GM19438 (cell line): ENCODE data around the gene ERG.

Experiments
- ATAC-seq: cut with Tn5 transposase; IDR thresholded peaks from one replicate; pipeline ENCODE4 v1.9.1; 2021; ENCODE audit warnings: low read depth; ENCODE audit not compliant: unreplicated experiment

The ERG gene, protein sequence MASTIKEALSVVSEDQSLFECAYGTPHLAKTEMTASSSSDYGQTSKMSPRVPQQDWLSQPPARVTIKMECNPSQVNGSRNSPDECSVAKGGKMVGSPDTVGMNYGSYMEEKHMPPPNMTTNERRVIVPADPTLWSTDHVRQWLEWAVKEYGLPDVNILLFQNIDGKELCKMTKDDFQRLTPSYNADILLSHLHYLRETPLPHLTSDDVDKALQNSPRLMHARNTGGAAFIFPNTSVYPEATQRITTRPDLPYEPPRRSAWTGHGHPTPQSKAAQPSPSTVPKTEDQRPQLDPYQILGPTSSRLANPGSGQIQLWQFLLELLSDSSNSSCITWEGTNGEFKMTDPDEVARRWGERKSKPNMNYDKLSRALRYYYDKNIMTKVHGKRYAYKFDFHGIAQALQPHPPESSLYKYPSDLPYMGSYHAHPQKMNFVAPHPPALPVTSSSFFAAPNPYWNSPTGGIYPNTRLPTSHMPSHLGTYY

DNA sequence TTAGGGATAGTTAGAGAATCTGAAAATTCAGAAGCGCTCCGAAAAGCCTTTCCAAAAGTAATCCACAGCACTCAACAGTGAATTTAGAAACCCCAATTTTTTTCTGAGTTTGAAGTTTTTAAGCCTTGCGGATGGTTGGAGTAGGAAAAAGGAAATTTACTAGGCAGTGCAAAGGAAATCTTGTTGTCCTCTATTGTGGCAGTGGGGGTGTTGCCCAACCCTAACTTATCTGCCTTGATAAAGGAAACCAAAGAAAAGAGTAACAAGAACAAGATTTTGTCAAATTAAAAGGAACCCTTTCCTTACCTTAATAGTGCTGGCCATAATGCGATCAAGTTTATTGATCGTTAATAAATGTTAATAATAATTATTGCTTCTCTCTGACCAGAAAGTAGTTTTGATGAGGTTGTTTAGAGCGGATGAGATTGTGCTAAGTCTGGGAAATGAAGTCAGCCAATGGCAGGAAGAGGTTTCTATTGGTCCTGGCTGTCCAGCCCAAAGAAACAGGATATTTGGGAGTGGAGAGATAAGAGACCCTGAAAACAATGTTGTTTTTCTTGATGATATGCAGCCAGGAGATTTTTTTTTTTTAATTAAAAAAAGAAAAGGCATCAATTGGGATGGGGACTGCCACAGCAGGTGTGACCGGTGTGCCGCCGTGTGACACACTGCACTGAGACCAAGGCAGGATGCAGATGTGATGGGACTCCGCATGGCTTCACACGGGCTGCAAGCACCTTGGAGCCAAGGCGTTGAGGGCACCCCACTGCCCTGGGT is at the start of gene ERG:
TSS of gene ERG (minus strand) at position 421 of the 777 bp plus-strand sequence. CDS start at position 324, 97 bp downstream.
- ATAC-seq = no peak

DNA sequence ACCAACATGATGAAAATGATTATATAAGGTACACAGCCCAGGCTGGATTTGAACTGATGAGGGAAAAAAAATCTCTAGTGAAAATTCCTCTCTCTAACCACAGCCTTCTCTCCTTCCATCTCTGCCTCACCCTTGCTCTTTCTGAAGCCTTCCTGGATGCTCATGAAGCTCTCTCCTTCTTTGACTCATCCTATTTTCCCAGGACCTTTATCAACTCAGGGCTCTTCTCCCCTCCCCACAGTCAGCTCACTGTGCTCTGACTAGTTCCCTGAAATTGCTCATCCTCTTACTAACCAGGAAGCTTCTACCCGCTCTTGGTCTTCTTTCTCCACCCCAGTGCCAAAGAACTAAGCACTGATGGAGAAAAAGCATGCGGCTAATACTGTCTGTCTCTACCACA is 46.4 kb upstream of the ERG start:
- ATAC-seq = no peak

DNA sequence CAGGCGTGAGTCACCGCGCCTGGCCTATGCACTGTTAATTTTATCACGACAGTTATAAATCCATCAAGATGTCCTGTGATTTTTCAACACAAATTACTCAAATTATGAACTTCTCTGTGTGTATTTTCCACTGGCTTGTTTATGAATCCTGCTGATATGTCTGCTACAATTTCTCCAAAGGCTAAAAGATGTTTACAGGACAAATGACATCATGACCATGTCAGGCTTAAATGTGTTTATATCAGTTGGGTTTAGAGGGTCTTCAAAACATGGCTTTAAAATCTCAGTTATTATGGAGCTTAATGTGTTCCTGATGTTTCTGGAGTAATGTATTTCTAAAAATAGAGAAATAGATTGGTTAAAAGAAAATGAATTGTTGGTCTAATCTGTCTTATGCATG is 44.0 kb upstream of the ERG start:
- no peak for ATAC-seq

- ATAC-seq = no peak
Measured at GRCh38 chr21:38538353-38538752, 40.1 kb upstream of the ERG start.

- no peak for ATAC-seq
Measured at GRCh38 chr21:38534591-38534990, 36.3 kb upstream of the ERG start.

- no peak for ATAC-seq
Measured at GRCh38 chr21:38533887-38534286, 35.6 kb upstream of the ERG start.

GRCh38 chr21:38531591-38531990 is 33.3 kb upstream of the ERG start:
- no peak for ATAC-seq

DNA sequence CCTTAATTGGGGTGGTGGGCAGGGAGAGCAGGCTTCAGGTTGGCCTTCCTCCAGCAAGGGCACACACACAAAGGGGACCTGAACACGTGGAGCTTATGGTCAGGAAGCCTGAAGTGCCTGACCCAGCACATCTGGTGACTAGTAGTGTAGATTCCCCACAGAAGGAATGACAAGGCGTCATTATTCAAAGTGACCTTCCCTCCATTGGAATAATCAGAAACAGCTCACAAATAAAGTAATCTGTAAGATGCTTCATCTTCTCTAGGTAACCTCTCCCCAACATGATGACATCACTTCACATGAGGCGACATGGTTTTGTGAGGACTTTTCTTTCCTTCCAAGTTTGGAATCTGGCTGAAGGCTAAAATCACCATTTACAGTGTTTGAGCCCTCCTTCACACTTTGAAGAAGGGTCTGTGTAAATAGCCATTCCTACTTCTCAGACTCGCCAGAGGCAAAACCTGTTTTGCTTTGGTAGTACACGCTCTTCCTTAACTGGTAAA is 32.8 kb upstream of the ERG start:
- ATAC-seq = no peak

GRCh38 chr21:38527737-38528136 is 29.5 kb upstream of the ERG start:
- ATAC-seq = no peak

- no peak for ATAC-seq
Measured at GRCh38 chr21:38525454-38525853, 27.2 kb upstream of the ERG start.

GRCh38 chr21:38524168-38525153 is 26.2 kb upstream of the ERG start:
- no peak for ATAC-seq

- ATAC-seq = no peak
Measured at GRCh38 chr21:38520511-38520910, 22.2 kb upstream of the ERG start.

GRCh38 chr21:38511662-38512243 is 13.5 kb upstream of the ERG start:
- ATAC-seq = no peak

DNA sequence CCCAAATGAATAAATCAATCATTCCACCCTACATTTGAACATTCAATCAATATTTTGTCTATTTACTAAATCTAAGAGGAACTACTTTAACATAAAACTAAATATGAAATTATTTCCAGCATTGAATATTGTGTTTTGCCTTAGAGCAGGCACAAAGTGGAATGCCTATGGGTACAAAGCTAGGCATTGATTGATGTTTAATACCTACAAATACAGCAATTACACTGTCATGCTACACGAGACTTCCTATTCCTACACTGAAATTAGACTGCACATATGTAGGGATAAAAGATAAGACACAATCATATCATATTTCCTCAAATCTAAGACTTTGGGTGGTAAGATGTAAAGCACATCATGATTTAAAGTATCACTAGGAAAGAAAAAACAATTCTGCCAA is 12.9 kb upstream of the ERG start:
- ATAC-seq = no peak

GRCh38 chr21:38507374-38507942 is 9.2 kb upstream of the ERG start:
- no peak for ATAC-seq

- no peak for ATAC-seq
Measured at GRCh38 chr21:38506661-38507281, 8.5 kb upstream of the ERG start.

DNA sequence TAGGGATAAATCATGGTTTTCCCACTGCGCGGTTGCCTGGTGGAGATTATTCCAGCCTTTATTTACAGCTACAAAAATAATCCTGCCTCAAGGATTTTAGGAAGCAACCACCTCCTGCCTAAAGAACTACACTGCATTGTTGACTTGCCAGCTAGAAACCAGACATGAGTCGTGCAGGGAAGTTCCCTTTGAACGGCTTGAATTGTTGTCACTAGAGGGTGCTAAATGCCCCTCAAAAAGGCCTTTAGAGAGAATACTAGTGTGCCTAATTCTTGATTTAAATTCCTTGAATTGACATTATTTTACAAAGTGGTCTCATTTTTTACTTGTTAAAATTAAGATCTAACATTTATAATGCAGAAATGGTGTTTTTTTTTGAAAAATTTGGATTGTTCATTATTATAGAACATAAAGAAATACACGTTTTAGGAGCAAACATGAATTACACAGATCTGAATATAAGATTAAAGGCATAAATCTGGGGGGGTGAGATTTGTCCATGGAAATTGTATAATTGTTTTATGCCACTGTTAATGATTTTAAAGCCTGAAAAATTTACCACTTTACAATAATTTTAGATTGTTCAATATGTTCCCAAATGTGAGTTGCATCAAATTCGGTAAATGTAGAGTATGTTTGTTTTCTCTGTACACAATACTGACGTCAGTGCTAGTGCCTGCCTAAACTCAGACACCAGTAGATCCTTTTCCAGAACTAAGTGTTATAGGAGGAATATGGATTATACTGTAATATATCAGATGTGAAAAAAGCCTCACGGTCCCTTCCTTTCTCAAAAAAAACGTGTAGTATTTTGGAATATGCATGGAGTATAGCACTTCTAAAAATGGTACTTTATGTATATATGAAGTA is 7.6 kb upstream of the ERG start:
- ATAC-seq = no peak

GRCh38 chr21:38504066-38504465 is 5.8 kb upstream of the ERG start:
- no peak for ATAC-seq
